ENCODE data around the gene SCAPER.
"Not testable (repeated sequence)": the region's sequence is repeated elsewhere in the genome, so short reads cannot be mapped to it uniquely, and the experiment has no call there.

DNA sequence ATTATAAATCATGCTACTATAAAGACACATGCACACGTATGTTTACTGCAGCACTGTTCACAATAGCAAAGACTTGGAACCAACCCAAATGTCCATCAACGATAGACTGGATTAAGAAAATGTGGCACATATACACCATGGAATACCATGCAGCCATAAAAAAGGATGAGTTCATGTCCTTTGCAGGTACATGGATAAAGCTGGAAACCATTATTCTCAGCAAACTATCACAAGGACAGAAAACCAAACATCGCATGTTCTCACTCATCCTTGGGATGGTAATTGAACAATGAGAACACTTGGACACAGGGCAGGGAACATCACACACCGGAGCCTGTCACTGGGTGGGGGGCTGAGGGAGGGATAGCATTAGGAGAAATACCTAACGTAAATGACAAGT, 12.3 kb downstream of the SCAPER start:
- not testable (repeated sequence) for TF ChIP-seq POLR2A (IDR thresholded peaks at IDR 0.05; ENCODE audit: low read length); GATA1 (IDR thresholded peaks at IDR 0.05; ENCODE audit: low read depth, low read length)
